Omental fat pad (tissue), 4 donors: ENCODE measurements around the gene SH3PXD2A. TPM values are rescaled to one million over a fixed set of nuclear protein-coding genes. Genes with fewer than 3 reads are reported as not detected.

Experiments used
- ATAC-seq: fragments of 150-250 bp; one replicate; pipeline ENCODE4 v1.9.1; 2016; ENCODE audit warnings: mild to moderate bottlenecking, moderate library complexity; ENCODE audit not compliant: low FRiP score
- DNase-seq: peaks from one replicate; pipeline ENCODE4 v3.0.0-alpha.2; 2019; ENCODE audit warnings: low spot score
- CTCF ChIP-seq, 3 donors: fragments of 450-650 bp; IDR thresholded peaks; one replicate each; pipeline ENCODE4 v1.5.1; 2016 to 2017; ENCODE audit warnings: antibody characterized with exemption in 3 of 3, mild to moderate bottlenecking in 3 of 3, moderate library complexity in 2 of 3
- total RNA-seq, 4 donors: library from RNA; depleted of rRNA; stranded (reverse); fragments of >200 nt; gene quantifications; one replicate each; pipeline ENCODE4 v1.1.0, GENCODE V29; 2016

Gene SH3PXD2A
- total RNA-seq, 4 donors from 2014 or later, result 21.0 to 36.3 (median 22.5) TPM

DNA sequence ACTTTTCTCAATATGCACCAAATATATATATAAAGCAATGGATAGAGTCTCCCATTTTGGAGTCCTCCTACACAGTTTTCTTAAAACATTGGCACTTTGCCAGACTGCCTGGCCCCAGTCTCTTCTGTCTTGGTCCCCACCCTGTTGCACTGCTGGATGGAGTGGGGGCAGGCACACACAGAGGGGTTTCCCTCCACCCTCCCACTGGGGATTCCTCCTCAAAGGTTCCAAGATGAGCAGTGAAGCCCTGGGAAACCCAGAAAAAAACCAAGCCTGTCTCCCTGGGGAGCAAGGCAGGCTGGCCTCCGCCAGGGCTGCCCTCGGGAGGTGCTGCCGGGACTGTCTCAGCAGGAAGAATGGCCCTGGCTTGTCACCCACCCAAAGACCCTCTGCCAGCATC lies 68.0 kb downstream of the SH3PXD2A start:
- DNase-seq (no peak), ATAC-seq (no peak)
- no peak for TF ChIP-seq CTCF (IDR thresholded peaks at IDR 0.05)

DNA sequence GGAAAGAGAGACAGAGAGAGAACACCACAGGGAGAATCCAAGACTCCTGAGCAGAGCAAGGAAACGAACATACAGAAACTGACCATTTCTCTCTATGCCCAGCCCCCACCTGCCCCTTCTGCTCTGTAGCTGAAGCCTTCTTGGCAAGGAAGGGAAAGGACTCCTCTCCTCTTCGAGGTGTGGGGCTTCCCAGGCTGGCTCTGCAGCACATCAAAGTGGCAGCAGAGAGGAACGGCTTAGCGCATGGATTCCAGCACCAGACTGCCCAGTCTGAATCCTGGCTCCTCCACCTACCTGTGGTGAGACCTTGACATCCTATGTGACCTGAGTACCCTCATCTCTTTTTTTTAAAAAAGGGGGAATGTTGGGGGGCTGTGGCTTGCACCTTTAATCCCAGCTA lies 69.4 kb downstream of the SH3PXD2A start:
- DNase-seq (no peak), ATAC-seq (no peak)
- TF ChIP-seq CTCF (IDR thresholded peaks at IDR 0.05), result no peak

DNA sequence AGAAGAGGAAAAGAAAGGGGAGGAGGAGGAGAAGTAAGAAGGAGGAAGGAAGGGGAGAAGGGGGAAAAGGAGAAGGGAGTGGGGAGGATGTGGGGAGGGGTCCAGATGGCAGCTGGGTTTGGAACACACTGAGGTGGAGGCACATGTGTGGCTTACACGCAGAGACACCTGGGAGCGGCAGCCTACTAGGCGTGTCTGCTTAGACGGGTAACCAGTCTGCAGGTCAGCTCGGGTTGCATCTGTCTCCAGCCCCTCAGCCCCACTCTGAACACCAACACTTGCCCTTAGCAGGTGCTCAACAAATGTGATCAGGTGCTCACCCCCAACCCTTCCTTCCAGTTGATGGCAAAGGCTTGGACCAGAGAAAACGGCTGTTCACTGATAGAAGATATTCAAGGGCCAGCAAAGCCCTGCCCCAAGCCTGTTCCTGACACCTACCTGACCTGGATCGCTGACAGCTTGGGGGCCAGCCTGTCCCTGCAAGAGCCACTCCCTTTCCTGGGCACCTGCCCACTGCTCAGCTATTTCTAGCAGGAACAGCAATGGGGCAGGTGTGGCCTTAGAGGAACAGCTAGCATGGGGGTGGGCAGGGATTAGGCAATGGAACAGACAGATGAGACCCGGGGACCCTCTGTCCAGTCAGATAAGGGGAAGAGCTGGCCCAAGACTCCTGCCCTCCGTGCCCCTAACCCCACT lies 70.5 kb downstream of the SH3PXD2A start:
- TF ChIP-seq CTCF (IDR thresholded peaks at IDR 0.05), result no peak
- no peak for DNase-seq
- ATAC-seq, result no peak

DNA sequence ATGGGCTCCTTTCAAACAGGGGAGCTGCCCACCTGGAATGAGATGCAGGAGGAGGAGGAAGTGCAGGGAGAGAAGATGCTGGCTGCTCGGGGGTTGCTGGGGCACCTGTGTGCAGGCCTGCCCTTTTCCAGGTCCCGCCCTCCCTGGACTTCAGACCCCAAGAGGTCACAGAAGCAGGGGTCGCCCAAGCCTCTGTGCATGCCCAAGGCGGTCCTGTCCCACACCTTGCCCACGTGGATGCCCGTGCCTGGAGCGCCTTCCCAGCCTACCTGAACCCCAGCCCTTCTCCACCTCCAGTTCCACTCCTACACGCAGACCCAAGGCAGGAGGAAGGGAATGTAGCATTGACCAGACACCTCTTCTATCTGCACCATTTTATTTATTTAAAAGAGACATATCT lies 71.3 kb downstream of the SH3PXD2A start:
- no peak for DNase-seq
- no peak for TF ChIP-seq CTCF (IDR thresholded peaks at IDR 0.05)
- ATAC-seq, result no peak

GRCh38 chr10:103783681-103784080 lies 71.7 kb downstream of the SH3PXD2A start:
- ATAC-seq, result no peak
- DNase-seq, result no peak
- TF ChIP-seq CTCF (IDR thresholded peaks at IDR 0.05), result no peak

DNA sequence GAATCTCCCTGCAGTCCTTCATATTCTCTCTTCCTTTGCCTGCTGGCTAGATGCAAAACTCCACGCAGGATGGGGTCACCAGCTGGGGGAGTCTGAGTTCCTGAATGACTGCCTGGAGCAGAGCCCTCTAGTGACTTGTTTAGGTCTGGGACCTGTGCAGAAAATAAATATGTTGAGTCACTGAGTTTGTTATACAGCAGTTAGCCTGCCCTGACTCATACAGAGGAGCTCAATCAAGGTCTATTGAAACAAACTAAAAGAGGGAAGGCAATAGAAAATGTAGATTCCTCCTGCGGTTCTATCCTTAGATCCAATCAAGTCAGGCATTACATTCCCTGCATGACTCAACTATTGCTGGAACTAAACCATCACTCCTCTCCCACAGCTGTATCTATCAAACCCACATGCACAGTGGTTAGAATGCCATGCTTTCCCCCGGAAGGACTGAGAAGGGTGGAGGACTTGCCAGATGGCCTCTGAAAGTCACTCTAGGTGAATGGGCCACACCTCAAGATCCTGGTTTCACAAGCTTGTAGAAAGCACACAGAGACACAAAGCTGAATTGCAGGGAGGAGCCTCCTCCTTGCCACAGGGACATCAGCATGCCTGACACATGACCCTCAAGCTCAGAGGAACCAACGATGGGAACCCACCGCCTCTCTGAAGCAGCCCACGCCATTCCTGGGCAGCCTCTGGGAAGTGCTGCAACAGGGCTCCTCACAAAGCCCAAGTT lies 73.9 kb downstream of the SH3PXD2A start:
- DNase-seq (no peak), ATAC-seq (peak; percentile 35)
- no peak for TF ChIP-seq CTCF (IDR thresholded peaks at IDR 0.05)
